Coronary artery (tissue), 2 donors: Measurements from ENCODE around the gene CDC6.

ENCODE experiments used
- DNase-seq: peaks from one replicate; pipeline ENCODE4 v3.0.0-alpha.2; 2017; ENCODE audit warnings: low spot score
- H3K27ac ChIP-seq, 2 donors: fragments of 200-600 bp; sonication (generic); one replicate each; pipeline ENCODE4 v1.5.1; 2016 to 2019
- H3K4me3 ChIP-seq: fragments of 200-600 bp; sonication (generic); 2 replicates; pipeline ENCODE4 v1.5.1; 2016; ENCODE audit warnings: mild to moderate bottlenecking, moderate library complexity
- TF ChIP-seq, protein P1 (sequence below): fragments of 200-600 bp; sonication (generic); IDR thresholded peaks from one replicate; pipeline ENCODE4 v1.5.1; 2019; ENCODE audit warnings: antibody characterized with exemption

The CDC6 gene

GRCh38 chr17:40342504-40343218 lies 55.0 kb downstream of the CDC6 start:
- Histone ChIP-seq H3K4me3 (peak overlapping the region; percentile 98), H3K27ac (peak overlapping the region; percentile 97 to 98)
- DNase-seq = no peak
- TF ChIP-seq, protein P1, sequence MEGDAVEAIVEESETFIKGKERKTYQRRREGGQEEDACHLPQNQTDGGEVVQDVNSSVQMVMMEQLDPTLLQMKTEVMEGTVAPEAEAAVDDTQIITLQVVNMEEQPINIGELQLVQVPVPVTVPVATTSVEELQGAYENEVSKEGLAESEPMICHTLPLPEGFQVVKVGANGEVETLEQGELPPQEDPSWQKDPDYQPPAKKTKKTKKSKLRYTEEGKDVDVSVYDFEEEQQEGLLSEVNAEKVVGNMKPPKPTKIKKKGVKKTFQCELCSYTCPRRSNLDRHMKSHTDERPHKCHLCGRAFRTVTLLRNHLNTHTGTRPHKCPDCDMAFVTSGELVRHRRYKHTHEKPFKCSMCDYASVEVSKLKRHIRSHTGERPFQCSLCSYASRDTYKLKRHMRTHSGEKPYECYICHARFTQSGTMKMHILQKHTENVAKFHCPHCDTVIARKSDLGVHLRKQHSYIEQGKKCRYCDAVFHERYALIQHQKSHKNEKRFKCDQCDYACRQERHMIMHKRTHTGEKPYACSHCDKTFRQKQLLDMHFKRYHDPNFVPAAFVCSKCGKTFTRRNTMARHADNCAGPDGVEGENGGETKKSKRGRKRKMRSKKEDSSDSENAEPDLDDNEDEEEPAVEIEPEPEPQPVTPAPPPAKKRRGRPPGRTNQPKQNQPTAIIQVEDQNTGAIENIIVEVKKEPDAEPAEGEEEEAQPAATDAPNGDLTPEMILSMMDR = no peak

- Histone ChIP-seq H3K4me3 (peak overlapping the region; percentile 98), H3K27ac (peak overlapping the region; percentile 97 to 98)
- TF ChIP-seq, protein P1 = no peak
- DNase-seq = no peak
These were observed 55.8 kb downstream of the CDC6 start for GRCh38 chr17:40343219-40344119.

GRCh38 chr17:40344421-40345160 lies 56.9 kb downstream of the CDC6 start:
- TF ChIP-seq, protein P1 = no peak
- peak overlapping the region; percentile 98 for H3K4me3 ChIP-seq
- DNase-seq = no peak
- peak overlapping the region; percentile 97 to 98 for H3K27ac ChIP-seq

DNA sequence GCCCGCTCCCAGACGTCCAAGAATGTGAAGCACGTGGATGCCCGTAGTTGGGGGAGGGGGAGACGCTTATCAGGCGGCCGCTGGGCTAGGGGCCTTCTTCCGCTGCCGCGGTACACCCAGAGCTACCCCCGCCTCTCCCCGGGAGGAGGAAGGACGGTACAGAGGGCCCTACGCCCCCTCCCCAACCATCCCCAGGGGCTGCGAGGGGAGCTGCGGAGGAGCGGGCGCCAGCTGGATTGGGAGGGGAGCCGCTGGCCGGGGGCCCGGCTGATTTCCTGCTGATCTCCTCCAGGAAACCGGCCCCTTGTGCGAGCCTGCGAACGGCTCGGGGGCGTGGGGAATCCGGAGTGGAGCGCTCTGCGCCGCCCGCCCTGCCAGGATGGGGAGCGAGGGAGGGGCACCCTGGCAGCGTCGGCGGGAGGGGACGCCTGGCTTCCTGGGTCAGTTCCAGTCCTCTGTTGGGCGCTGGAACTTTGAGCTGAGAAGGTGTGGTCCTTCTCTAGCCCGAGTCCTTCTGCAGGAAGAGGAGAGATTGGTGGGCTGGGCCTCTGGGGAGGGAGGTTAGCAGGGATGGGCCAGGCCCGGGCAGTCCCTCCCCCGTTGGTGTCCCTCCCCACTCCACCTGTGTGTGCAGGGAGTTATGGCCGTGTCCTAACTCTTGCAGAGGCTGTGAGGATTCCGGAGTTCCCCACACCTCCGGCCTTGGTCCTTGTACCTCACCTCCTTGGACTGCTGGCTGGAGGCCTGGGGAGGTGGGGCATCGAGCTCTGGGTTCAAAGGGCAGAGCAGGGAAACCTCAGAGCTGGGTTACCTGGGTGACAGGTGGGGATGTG lies 57.7 kb downstream of the CDC6 start:
- TF ChIP-seq, protein P1 = no peak
- DNase-seq = no peak
- peak overlapping the region; percentile 97 to 98 for H3K27ac ChIP-seq
- H3K4me3 ChIP-seq = peak overlapping the region; percentile 98

- TF ChIP-seq, protein P1 = no peak
- H3K4me3 ChIP-seq = peak overlapping the region; percentile 98
- no peak for DNase-seq
These were observed 58.5 kb downstream of the CDC6 start for GRCh38 chr17:40345994-40346764.

DNA sequence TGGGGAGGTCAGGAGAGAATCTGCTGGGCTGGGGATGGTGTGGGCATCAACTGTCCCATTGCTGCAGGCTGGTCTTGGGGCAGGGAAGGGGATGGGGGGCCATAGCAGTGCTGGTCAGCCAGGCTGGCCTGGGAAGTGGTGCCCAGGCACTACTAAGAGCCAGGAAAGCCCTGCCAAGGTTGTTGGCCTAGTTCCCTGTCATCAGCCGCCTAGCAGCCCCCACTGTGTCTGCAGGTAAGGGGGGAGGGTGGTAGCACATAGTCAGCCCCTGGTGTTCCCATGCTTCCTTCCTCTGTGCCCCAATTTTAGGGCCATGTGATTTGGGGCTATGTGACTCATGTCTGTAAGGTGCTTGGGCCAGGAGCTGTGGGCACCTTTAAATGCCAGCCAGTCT lies 59.1 kb downstream of the CDC6 start:
- no peak for DNase-seq
- TF ChIP-seq, protein P1 = no peak
- H3K27ac ChIP-seq = peak overlapping the region; percentile 97 to 98
- peak overlapping the region; percentile 98 for H3K4me3 ChIP-seq

More at GRCh38 chr17:40345994-40346764, 58.5 kb downstream of the CDC6 start:
- peak overlapping the region; percentile 97 to 98 for H3K27ac ChIP-seq
